Measurements from ENCODE around the gene MICAL3. TPM values are rescaled to one million over a fixed set of nuclear protein-coding genes. Genes with fewer than 3 reads are reported as not detected.

MICAL3 gene
- total and polyA plus RNA-seq, 9 of the 15 experiments (the other 6 are each of a cell fraction or from before 2014, with no cell fraction given): 0.53 to 32.1 (median 12.3) TPM

DNA sequence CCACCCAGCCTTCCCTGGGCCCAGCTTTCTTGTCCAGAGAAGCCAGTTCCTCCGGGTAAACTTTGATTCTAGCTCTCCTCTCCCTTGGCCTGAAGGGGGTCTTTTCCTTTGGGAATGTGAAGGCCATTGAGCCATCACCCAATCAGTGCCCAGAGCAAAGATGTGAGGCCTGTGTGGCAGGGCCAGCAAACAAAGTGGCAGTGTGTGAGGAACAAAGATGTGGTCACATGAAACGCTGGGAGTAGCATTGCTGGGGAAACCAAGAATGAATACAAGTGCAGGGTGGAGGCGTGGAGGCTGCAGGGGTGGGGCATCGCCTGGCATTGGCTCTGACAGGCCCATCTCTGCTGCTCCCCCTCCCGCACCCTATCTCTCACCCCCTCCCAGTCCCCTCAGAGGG is 158.2 kb downstream of the MICAL3 start:
- ChIA-PET POLR2A (no interaction called here), CTCF (ENCODE audit: low intra/inter-chr PET ratio) (no interaction called here)
- no peaks in the 10 kb centered on the region for H4K20me1 ChIP-seq (replicated peaks; ENCODE audit: control insufficient read depth, insufficient read depth, low read length)
- no peaks in the 10 kb centered on the region for H3K9me1 ChIP-seq (ENCODE audit: control insufficient read depth, insufficient read depth, low read length)
- intact Hi-C loops (cut with micrococcal nuclease): no loop called here
- peaks cover 0 to 5% of the 10 kb centered on the region in 2 experiments; a peak in 2 of 5 replicates for H3K4me1 ChIP-seq (replicated peaks in 1 of 2; ENCODE audit: control insufficient read depth in 2 of 2, insufficient read depth in 2 of 2, low read length in 2 of 2)
- no peak overlapping the region for H2AFZ ChIP-seq (ENCODE audit: low read depth, low read length)
- in situ Hi-C loops (cut with MboI): no loop called here
- H3K79me2 ChIP-seq (ENCODE audit: control insufficient read depth, insufficient read depth, low read length): no peaks in the 10 kb centered on the region
- H3K4me2 ChIP-seq (ENCODE audit: insufficient read depth, low read length): no peak overlapping the region
- FAIRE-seq (no peak), ATAC-seq (no peak), DNase-seq (ENCODE audit: extremely low read depth in 1 of 4, low spot score in 3 of 4) (no peak)
- H3K27ac ChIP-seq (ENCODE audit: extremely low read depth, low read depth, low read length): no peak overlapping the region
- no peak overlapping the region for H3K4me3 ChIP-seq
- H3K36me3 ChIP-seq (ENCODE audit: control insufficient read depth, insufficient read depth, low read length): peaks cover 43% of the 10 kb centered on the region; the same call in 2 of the 3 replicates
- WGBS (ENCODE audit: insufficient coverage, low coverage, missing lambda C conversion rate): 68% methylated on average over 5 of the region's 5 CpGs
- H3K9me3 ChIP-seq (replicated peaks; ENCODE audit: control insufficient read depth, insufficient read depth, low read depth, low read length): no peaks in the 10 kb centered on the region
- H3K9ac ChIP-seq (ENCODE audit: insufficient read depth in 1 of 2, low read depth in 2 of 2, low read length in 2 of 2): no peak overlapping the region
- no TSS peak for BruUV-seq (replicated peaks)
- no peaks in the 10 kb centered on the region for H3K27me3 ChIP-seq (ENCODE audit: control insufficient read depth in 2 of 2, insufficient read depth in 2 of 2, low read length in 2 of 2)
- TF ChIP-seq ZNF23 (CRISPR knock-in tag; IDR thresholded peaks at IDR 0.05) (no peak), KLF1 (tag; IDR thresholded peaks at IDR 0.05) (0 out of 2 replicates have a peak, but pooled peaks have one; percentile 12), EZH2 (IDR thresholded peaks at IDR 0.05; ENCODE audit: borderline replicate concordance, low read depth, low read length) (no peak), KLF6 (CRISPR knock-in tag; IDR thresholded peaks at IDR 0.05; ENCODE audit: borderline replicate concordance) (no peak), PML (IDR thresholded peaks at IDR 0.05; ENCODE audit: low read length) (no peak), SETDB1 (IDR thresholded peaks at IDR 0.05; ENCODE audit: low read length) (no peak), STAG1 (CRISPR knock-in tag; IDR thresholded peaks at IDR 0.05; ENCODE audit: borderline replicate concordance) (no peak)
- TF ChIP-seq, protein P1, sequence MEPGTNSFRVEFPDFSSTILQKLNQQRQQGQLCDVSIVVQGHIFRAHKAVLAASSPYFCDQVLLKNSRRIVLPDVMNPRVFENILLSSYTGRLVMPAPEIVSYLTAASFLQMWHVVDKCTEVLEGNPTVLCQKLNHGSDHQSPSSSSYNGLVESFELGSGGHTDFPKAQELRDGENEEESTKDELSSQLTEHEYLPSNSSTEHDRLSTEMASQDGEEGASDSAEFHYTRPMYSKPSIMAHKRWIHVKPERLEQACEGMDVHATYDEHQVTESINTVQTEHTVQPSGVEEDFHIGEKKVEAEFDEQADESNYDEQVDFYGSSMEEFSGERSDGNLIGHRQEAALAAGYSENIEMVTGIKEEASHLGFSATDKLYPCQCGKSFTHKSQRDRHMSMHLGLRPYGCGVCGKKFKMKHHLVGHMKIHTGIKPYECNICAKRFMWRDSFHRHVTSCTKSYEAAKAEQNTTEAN (CRISPR knock-in tag; IDR thresholded peaks at IDR 0.05): no peak
- TF ChIP-seq, protein P2, sequence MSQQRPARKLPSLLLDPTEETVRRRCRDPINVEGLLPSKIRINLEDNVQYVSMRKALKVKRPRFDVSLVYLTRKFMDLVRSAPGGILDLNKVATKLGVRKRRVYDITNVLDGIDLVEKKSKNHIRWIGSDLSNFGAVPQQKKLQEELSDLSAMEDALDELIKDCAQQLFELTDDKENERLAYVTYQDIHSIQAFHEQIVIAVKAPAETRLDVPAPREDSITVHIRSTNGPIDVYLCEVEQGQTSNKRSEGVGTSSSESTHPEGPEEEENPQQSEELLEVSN (IDR thresholded peaks at IDR 0.05; ENCODE audit: borderline replicate concordance in 1 of 2, extremely low read depth in 1 of 2, insufficient read depth in 1 of 2, insufficient read length in 1 of 2, low read depth in 1 of 2, low read length in 1 of 2, poor library complexity in 1 of 2, severe bottlenecking in 1 of 2): no peak

All from K562 (cell line).